Breast epithelium (tissue), 3 donors: ENCODE measurements around the gene PAK5.

ENCODE experiments used
- POLR2A ChIP-seq: fragments of 450-650 bp; IDR thresholded peaks from one replicate; pipeline ENCODE4 v1.6.1; 2016; ENCODE audit warnings: antibody characterized with exemption, mild to moderate bottlenecking, moderate library complexity
- TF ChIP-seq, protein P1 (sequence below), 3 donors: fragments of 450-650 bp; IDR thresholded peaks; one replicate each; pipeline ENCODE4 v1.5.1; 2016 to 2017; ENCODE audit warnings: antibody characterized with exemption in 3 of 3, mild to moderate bottlenecking in 3 of 3, moderate library complexity in 3 of 3

DNA sequence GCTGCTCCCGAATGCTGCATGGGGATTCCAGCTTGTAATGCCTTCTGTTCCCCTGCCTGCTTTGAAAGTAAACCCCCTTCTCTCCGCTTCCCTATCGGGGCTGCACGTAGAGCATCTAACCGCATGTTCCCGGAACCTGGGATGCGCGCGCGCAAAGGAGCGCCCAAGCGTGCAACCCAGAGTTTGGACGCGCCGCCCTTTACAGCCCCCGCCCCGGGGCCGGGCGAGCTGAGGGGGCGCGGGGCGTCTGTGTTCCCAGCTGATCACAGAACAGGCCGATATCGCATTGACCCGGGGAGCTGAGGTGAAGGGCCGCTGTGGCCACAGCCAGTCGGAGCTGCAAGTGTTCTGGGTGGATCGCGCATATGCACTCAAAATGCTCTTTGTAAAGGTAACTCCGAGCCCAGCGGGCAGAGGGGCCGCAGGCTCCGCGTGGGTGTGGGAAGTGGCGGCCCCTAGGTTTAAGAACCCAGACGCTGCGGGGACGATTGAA lies 323.1 kb downstream of the PAK5 start:
- TF ChIP-seq, protein P1, sequence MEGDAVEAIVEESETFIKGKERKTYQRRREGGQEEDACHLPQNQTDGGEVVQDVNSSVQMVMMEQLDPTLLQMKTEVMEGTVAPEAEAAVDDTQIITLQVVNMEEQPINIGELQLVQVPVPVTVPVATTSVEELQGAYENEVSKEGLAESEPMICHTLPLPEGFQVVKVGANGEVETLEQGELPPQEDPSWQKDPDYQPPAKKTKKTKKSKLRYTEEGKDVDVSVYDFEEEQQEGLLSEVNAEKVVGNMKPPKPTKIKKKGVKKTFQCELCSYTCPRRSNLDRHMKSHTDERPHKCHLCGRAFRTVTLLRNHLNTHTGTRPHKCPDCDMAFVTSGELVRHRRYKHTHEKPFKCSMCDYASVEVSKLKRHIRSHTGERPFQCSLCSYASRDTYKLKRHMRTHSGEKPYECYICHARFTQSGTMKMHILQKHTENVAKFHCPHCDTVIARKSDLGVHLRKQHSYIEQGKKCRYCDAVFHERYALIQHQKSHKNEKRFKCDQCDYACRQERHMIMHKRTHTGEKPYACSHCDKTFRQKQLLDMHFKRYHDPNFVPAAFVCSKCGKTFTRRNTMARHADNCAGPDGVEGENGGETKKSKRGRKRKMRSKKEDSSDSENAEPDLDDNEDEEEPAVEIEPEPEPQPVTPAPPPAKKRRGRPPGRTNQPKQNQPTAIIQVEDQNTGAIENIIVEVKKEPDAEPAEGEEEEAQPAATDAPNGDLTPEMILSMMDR (IDR thresholded peaks at IDR 0.05): no peak
- TF ChIP-seq POLR2A: no peak
